HG03039 (cell line): Measurements from ENCODE around the gene TBC1D5.
"Not testable (repeated sequence)": the region's sequence is repeated elsewhere in the genome, so short reads cannot be mapped to it uniquely, and the experiment has no call there.

Source experiments
- ATAC-seq: cut with Tn5 transposase; IDR thresholded peaks from one replicate; pipeline ENCODE4 v1.9.1; 2021; ENCODE audit warnings: mild to moderate bottlenecking, moderate library complexity; ENCODE audit not compliant: unreplicated experiment

The TBC1D5 gene

GRCh38 chr3:17552351-17552750, 190.1 kb downstream of the TBC1D5 start:
- ATAC-seq = no peak

- no peak for ATAC-seq
Measured at GRCh38 chr3:17551895-17552294, 190.5 kb downstream of the TBC1D5 start.

DNA sequence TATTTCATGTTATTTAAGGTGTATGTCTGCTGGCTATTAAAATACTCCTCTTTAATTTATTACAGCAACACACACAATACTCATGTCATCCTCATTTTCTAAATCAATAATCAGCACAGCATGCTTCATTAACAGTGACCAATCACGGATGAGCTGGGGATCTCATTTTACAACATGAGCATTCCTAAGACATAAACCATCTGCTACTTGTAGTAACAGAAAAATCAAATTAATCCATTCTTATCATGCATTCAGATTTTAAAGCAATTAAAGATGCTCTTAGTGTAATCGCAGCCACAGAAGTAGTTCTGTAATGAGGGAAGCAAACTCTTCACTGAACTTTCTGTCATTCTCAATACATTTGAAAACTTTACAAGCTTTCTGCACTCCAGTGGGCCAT, 191.1 kb downstream of the TBC1D5 start:
- ATAC-seq = no peak

DNA sequence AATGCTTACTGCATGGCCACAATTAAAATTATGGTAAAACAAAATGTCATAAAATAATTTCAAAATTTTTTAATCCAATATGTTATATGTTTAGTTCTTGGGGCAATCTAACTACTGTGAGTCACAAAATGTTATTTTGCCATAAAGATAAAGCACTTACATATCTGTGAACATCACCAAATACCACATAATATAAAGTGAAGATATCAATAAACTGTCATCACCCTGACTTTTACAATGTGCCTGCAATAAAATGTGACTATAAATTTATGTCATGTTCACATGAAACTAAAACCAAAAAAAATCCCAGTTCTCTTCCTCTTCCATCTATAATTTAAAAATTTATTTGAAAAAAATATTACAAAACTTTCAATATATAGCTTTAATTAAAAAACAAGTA, 191.8 kb downstream of the TBC1D5 start:
- no peak for ATAC-seq

DNA sequence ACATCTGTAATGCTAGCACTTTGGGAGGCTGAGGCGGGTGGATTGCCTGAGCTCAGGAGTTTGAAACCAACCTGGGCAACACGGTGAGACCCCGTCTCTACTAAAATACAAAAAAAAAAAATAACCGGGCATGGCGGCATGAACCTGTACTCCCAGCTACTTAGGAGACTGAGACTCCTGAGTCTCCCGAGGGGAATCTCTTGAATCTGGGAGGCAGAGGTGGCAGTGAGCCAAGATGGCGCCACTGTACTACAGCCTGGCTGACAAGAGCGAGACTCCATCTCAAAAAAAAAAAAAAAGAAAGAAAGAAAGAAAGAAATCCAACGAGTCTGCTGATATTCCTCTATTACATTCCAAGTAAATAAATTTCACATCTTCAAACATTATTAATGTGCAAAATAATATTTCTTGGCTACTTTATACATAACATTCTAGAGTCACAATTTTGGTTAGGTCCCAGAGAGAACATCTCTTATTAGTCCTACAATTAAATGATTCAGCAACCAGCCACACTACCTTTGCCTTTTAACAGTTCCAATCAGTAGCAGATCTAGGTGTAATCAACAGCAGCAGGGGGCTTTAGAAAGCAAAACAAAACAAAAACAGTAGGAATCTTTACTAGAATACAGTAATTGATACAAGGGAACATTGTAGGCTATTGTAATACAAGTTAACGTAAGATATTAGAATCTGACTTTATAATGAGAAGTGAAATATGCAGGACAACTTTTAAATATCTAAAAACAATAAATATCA, 195.8 kb downstream of the TBC1D5 start:
- ATAC-seq = no peak

DNA sequence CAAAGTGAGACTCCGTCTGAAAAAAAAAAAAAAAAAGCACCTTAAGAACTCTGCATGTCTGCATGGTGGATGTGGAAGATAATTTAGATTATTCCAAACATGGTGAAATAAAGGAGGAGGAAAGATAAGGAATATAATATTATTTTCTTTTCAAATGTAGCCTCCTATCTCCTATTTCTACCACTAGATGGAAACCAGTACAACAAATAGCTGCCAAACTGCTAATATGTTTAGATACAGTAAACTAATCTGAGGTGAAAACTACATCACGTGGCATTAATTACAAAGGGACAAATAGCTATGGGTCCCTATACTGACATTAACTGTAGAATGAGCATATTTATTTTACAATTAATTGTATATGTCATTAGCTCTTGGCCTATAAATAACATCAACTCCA, 197.8 kb downstream of the TBC1D5 start:
- no peak for ATAC-seq

- ATAC-seq = no peak
Measured at GRCh38 chr3:17542591-17542990, 199.8 kb downstream of the TBC1D5 start.

- ATAC-seq = no peak
Measured at GRCh38 chr3:17539436-17539835, 203.0 kb downstream of the TBC1D5 start.

DNA sequence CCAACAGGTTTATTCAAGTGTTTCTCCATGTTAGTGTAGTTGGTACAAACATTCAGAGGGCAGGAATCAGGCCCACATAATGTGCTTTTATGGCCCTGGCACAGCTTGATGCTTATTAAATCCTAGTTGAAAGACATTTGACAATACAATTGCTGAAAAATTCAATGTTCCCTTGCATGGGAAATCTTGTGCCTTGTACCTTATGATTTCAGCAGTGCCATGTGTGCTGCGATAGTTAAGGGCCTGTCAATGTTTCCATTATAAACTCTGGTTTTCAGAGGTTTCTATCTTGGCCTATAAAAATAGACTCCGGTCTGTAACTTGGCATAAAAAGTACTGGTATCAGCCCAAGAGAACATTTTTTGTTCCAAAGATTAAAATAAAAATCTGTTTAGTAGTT, 207.2 kb downstream of the TBC1D5 start:
- ATAC-seq = no peak

GRCh38 chr3:17532446-17532845, 210.0 kb downstream of the TBC1D5 start:
- ATAC-seq = not testable (repeated sequence)

DNA sequence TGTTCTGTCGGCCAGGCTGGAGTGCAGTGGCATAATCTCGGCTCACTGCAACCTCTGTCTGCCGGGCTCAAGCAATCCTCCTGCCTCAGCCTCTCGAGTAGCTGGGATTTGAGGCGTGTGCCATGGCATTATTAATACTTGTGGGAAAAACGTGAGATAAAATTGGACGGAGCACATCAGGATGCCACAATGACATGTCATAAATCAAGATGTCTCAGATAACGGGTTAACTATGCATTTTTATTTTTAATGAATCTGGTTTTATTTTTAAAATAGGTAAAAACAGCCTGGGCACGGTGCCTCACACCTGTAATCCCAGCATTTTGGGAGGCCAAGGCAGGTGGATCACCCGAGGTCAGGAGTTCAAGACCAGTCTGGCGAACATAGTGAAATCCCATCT, 212.8 kb downstream of the TBC1D5 start:
- ATAC-seq = no peak

DNA sequence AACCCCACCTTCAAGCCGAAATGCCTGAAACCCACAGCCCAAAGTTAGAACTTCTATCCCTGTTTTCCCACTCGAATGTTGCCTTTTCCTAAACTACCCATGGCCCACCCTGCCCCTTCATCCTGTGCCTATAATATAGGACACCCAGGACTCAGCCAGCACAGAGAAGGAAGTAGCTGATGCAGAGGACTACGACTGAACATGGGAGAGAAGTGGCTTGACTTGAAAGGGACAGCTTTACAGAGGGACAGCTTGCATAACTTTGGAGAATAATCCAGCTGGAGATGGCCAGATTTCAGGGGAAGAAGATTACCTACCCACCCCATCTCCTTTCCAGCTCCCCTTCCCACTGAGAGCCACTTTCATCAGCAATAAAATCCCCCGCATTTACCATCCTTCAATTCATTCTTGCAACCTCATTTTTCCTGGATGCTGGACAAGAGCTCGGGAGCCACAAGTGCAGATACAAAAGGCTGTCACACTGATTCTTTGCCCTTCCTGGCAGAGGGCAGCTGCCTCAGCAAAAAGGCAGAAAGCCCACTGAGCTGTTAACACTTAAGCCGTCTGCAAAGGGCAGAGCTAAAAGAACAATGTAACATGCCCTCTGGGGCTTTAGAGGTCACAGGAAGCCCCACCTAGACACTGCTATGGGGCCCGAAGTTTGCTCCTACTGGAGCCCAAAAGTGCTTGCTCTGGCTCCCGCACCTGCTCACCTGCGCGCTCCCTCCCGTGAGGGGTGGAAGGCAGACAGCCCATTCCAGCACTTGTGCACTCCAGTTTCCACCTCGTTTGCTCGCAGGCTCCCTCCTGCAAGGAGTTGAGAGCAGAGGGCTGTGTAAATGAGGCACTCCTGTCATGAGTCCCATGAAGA, 224.0 kb downstream of the TBC1D5 start:
- ATAC-seq = no peak

GRCh38 chr3:17515445-17516234, 226.8 kb downstream of the TBC1D5 start:
- ATAC-seq = no peak

DNA sequence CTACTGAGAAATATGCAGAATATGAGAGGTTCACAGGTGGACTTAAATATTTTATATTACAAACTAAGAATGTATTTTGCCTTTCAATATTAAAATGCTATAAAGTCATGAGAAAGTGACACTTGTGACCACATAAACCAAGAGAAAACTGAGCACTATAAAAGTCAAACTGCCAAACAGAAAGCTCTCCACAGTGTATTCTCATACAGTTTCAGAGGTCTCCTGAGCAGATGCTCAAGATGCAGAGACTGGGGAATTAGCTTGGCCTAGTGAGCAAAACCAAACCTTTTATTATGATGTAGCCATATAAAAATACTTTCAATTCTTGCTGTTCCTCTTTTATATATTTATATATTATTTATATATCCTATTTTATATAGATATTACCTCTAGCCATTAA, 227.8 kb downstream of the TBC1D5 start:
- no peak for ATAC-seq

DNA sequence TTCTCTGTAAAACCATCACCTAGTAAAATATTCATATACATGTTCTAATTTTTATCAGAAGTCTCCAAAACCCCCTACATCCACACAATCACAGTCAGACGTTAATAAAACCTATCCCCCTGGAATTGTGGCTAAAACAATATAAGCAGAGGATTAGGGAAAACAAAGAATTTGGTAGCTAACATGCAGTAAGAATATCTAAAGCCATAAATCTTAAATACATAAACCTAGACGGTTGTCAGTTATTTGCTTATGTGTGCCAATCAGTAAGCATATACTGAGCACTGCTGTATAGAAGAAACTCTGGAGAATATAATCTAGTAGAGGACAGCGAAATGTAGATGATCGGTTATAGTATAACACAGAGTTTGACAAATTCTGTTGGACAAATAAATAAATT, 232.2 kb downstream of the TBC1D5 start:
- no peak for ATAC-seq

- no peak for ATAC-seq
Measured at GRCh38 chr3:17508180-17508752, 234.2 kb downstream of the TBC1D5 start.

DNA sequence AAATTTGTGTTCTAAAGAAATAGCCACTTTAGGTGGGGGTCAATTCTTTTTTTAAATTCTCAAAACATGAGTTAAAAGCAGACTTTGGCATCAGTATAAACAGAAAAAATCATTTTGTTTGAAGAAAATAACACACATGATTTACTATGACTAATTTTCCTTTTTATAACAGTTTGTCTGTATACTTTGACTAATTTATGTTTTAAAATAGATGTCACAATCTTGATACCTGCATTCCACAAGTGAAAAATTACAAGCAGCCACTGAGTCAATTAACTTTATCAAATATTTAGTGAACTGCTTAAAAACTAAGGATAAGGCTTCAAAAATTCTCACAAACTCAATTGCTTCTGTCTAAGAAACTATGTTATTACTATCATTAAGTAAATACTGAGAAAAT, 235.0 kb downstream of the TBC1D5 start:
- no peak for ATAC-seq

DNA sequence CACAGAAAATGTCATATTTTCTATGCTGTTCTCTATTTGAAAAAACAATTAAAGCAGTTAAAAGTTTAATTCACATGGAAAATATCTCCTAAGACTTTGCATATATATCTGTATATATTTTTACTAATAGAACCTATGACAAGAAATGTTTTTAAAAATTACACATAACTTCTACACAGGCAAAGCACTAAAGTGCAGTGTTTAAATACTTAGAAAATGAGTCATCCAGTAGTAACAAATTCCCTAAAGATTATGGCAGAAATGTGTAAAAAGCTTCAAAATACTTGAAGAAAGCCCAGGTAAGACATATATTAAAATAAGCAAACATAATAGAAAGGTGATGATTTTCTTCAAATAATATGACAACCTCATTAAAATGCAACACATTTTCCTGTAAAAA, 236.6 kb downstream of the TBC1D5 start:
- ATAC-seq = no peak

DNA sequence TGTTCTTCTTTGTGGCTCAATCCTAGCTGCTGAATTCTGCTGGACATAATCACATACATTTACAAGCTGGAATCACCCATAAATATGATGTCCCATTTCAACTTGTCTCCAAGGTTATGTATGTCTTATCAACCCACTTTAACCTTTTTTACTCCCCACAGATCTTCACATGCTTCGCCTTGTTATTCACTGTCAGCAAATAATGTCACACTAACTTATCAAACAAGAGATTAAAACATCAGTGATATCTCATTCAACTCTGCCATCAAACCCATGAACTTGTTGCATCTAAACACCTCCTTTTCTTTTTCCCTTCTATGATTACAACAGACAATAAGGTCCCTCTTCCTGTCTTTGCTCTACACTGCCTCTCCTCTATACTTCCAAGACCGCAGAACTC, 240.7 kb downstream of the TBC1D5 start:
- no peak for ATAC-seq

- ATAC-seq = no peak
Measured at GRCh38 chr3:17500618-17501017, 241.8 kb downstream of the TBC1D5 start.
